HFF-Myc (cell line): ENCODE data around the gene SLX9.

Source experiments
- DNase-seq: peaks from one replicate; pipeline ENCODE4 v3.0.0-alpha.2; 2011; ENCODE audit warnings: low read depth; ENCODE audit errors: extremely low read depth
- H3K4me3 ChIP-seq: replicated peaks from 2 replicates; pipeline ENCODE4 v1.5.1; 2011; ENCODE audit warnings: low read depth, mild to moderate bottlenecking, control low read depth, low read length
- CTCF ChIP-seq: IDR thresholded peaks from 2 replicates; pipeline ENCODE4 v1.5.1; 2012; ENCODE audit warnings: mild to moderate bottlenecking, low read depth, low read length, control low read depth; ENCODE audit errors: missing control alignments

SLX9 gene

GRCh38 chr21:44931137-44931500 lies 8.7 kb upstream of the SLX9 start:
- no peak for DNase-seq
- no peak overlapping the region for H3K4me3 ChIP-seq
- TF ChIP-seq CTCF: no peak

- no peak for TF ChIP-seq CTCF
- no peak overlapping the region for H3K4me3 ChIP-seq
- no peak for DNase-seq
Measured at GRCh38 chr21:44931501-44932407, 8.1 kb upstream of the SLX9 start.

- no peak overlapping the region for H3K4me3 ChIP-seq
- TF ChIP-seq CTCF: peak; percentile 35
- no peak for DNase-seq
Measured at GRCh38 chr21:44932408-44933181, 7.2 kb upstream of the SLX9 start.

- TF ChIP-seq CTCF: no peak
- DNase-seq: no peak
- H3K4me3 ChIP-seq: no peak overlapping the region
Measured at GRCh38 chr21:44933199-44933917, 6.5 kb upstream of the SLX9 start.

GRCh38 chr21:44933918-44934260 lies 5.9 kb upstream of the SLX9 start:
- TF ChIP-seq CTCF: no peak
- DNase-seq: no peak
- H3K4me3 ChIP-seq: no peak overlapping the region

GRCh38 chr21:44934276-44934675 lies 5.6 kb upstream of the SLX9 start:
- no peak overlapping the region for H3K4me3 ChIP-seq
- TF ChIP-seq CTCF: no peak
- DNase-seq: no peak
